HG02623 (cell line): ENCODE data around the gene VAV2.

Source experiments
- ATAC-seq: cut with Tn5 transposase; IDR thresholded peaks from one replicate; pipeline ENCODE4 v1.9.1; 2021; ENCODE audit warnings: moderate library complexity; ENCODE audit not compliant: unreplicated experiment

The VAV2 gene

DNA sequence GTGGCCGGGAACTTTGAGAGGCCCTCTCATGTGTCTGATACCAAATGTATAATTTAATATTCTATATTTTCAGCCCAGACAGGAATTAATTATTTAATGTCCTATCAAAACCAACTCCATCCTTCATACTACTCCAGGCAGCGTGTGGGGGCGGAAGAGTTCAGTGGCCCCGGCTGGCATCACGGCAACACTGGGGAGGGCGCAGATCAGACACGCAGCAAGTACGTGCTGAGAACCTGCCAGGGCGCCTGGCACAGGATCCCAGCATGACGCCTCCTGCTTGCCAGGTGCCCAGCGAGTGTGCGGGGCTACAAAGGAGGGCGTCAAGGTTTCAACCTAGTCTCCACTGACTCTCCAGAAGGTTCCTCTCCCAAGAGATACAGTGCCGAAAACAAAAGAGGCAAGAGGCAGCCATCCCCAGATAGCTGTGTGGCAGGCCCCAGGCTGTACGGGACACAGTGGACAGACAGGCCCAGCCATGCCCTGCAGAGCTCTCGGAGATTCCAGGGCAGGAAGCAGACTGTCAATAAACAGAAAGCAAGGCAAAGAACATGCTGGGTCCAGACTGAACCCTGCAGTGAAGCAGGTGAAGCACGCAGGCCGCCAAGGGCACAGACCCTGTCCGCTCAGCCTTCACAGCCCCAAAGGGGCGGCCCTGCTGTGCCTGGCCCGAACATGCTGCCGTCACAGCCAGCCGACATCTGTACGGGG, 110.3 kb downstream of the VAV2 start:
- ATAC-seq: no peak

- no peak for ATAC-seq
Observed at GRCh38 chr9:133880851-133881661, 111.1 kb downstream of the VAV2 start.

DNA sequence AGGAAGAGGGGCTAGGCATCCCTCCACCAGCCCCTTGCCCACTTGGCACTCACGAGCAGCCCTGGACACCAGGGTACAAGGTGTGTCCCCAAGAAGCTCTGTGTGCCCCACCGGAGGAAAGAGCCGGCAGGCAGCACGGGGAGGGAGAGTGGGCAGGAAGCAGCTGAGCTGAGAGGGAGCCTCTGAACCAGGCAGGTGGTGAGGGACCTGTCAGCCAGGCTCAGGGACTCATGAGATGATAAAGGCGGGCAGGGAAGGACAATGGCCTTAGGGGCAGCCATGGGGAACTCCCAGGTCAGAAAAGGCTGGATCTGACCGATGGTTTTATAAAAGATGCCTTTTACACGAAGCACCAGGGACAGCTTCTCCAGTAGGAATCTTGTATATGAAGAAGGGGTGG, 112.0 kb downstream of the VAV2 start:
- ATAC-seq: no peak

DNA sequence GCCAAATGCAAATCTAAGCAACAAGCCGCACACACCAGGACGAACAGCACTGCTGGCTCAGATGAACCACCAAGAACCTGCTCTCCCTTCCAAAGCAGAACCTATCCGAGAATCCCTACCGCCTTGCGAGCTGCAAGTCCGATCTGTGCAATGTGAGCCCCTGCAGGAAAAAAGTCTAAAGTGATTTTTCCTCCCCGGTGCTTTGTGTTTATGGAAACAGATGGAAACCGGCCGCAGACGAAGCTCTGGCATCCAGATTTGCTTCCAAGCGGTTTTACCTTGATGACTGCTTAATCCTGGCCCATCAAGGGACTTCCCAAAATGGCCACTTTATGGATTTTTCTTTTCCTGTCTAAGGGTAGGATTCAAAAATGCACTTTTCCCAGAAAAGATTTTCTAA, 112.5 kb downstream of the VAV2 start:
- ATAC-seq: no peak

DNA sequence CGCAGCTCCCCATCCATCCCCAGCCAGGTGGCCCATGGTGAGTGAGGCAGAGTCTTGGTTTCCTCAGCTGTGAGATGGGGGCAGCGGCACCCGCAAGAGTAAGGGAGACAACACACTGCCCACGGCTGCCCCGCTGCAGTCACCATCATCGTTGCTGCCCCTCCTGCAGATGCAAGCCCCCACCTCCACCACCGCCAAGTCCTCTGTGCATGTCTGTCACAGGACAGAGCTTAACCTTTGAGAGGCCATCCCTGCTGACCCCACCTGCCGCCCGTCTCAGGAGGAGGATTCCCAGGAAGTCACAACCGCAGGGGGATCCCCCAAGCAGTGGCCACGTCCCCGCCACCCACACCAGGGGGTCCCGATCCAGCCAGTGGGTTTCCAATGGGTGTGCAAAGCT, 113.7 kb downstream of the VAV2 start:
- no peak for ATAC-seq

- ATAC-seq: no peak
Observed at GRCh38 chr9:133877967-133878366, 114.2 kb downstream of the VAV2 start.

DNA sequence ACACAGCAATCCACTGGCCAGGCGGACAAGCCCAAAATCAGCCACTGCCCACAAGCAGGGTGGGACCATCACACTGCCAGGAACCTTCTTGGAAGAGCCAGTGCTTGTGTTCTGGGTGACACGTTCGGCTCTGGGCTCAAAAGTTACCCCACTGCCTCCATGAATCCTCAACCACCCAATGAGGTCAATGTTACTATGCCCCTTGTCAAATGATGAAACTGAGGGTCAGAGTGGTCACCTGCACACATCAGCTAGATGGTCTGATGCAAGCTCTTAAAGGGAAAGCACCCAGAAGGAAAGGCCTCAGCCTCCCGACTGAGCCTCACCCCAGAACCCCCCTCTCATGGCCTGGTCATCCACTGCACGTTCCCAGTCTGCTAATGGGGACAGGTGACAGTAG, 114.8 kb downstream of the VAV2 start:
- ATAC-seq: no peak

DNA sequence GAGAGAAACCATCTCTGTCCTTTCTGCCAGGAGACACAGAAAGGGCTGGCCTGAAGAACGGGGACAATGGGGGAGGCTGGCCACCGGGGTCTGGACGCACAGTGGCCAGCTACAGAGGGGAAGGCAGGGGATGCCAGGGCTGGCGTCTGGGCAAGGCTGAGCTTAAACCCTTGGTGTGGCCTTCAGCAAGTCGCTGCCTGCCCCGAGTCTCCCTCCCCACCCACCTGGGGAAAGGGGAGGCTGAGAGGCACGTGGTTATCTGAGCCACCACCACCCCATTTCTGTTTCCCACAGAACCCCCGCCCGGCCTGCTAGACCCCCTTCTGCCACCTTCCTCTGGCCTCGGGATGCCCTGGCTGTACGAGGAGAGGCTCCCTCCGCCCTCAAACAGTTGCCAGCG, 115.3 kb downstream of the VAV2 start:
- no peak for ATAC-seq

DNA sequence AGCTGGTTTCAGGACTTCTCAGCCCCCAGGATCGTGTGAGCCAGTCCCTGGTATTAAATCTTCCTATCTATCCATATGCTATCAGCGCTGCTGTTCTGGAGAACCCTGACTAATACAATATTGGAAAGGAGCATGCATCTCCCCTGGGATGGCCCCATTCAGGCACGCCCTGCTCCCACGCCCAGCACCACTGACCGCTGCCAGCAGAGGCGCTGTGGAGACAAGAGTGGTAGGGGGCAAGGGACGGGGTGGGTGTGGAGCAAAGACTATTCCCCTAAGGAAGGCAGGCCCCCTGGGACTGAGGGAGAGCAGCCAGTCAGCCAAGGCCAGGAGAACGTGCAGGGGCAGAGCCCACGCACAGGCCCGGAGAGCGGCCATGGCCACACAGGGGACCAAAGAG, 116.0 kb downstream of the VAV2 start:
- no peak for ATAC-seq

- no peak for ATAC-seq
Observed at GRCh38 chr9:133875131-133875530, 117.0 kb downstream of the VAV2 start.

- no peak for ATAC-seq
Observed at GRCh38 chr9:133874659-133875058, 117.5 kb downstream of the VAV2 start.

DNA sequence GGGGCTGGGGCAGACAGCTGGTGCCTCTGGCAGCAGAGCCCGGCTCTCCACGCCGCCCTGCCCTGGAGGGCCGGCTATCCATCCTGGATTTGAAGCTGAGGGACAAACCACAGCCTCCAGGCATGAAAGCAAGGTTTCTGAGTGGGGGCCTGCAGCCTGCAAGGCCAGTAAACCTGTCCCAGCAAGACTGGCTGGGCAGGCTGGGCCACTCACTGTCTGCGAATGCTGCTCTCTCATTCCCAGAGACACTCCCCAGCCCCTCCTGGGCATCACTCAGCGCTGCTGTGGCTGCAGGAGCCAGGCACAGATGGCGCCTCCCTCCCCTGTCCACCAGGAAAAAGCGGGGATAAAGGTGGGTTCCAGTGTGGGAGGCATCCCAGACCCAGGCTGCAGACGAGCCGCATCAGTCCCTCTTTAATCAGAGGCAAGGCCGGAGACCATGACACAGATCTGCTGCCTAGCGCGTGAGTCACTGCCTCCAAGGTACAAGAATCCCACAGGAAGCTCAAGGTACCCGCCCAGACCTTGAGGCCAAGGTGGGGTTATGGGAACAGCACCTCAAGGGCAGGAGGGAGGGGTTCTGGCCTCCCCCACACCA, 118.0 kb downstream of the VAV2 start:
- ATAC-seq: no peak

DNA sequence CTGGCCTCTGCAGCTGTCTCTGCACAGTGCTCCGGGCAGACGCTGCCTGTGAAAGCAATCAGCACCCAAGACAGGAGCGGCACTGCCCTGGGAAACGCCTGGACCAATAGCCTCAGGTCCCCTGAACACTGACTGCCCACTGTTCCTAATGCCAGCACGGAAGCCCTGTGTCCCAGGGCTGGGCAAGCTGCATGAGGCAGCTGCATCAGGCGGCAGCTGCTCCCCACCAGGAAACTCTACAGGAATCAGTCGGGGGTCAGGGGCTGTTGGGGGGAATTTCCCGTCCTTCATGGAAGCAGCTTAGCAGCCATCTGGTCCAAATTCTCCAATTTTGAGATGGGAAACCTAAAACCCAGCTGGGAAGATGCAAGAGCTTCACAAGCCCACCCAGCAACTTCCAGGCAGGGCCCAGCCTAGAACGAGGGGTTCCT, 118.6 kb downstream of the VAV2 start:
- no peak for ATAC-seq

- no peak for ATAC-seq
Observed at GRCh38 chr9:133873009-133873408, 119.1 kb downstream of the VAV2 start.

- ATAC-seq: no peak
Observed at GRCh38 chr9:133870598-133871595, 121.2 kb downstream of the VAV2 start.

- ATAC-seq: no peak
Observed at GRCh38 chr9:133869674-133870405, 122.3 kb downstream of the VAV2 start.

GRCh38 chr9:133868203-133868602, 123.9 kb downstream of the VAV2 start:
- ATAC-seq: no peak

- no peak for ATAC-seq
Observed at GRCh38 chr9:133866946-133867345, 125.2 kb downstream of the VAV2 start.

- ATAC-seq: no peak
Observed at GRCh38 chr9:133864011-133864410, 128.1 kb downstream of the VAV2 start.

GRCh38 chr9:133863257-133863592, 128.9 kb downstream of the VAV2 start:
- no peak for ATAC-seq
